ENCODE data around the gene MAPKAPK3.

GRCh38 chr3:50653937-50654595 lies 37.1 kb downstream of the MAPKAPK3 start:
- TF ChIP-seq POLR2A (IDR thresholded peaks at IDR 0.05) (no peak), CTCF (IDR thresholded peaks at IDR 0.05 in 4 of 5, conservative IDR thresholded peaks at IDR 0.05 in 1 of 5) (no peak)
